ENCODE measurements around the gene DENND4C.
"Not testable (repeated sequence)": the region's sequence is repeated elsewhere in the genome, so short reads cannot be mapped to it uniquely, and the experiment has no call there.

Gene DENND4C

DNA sequence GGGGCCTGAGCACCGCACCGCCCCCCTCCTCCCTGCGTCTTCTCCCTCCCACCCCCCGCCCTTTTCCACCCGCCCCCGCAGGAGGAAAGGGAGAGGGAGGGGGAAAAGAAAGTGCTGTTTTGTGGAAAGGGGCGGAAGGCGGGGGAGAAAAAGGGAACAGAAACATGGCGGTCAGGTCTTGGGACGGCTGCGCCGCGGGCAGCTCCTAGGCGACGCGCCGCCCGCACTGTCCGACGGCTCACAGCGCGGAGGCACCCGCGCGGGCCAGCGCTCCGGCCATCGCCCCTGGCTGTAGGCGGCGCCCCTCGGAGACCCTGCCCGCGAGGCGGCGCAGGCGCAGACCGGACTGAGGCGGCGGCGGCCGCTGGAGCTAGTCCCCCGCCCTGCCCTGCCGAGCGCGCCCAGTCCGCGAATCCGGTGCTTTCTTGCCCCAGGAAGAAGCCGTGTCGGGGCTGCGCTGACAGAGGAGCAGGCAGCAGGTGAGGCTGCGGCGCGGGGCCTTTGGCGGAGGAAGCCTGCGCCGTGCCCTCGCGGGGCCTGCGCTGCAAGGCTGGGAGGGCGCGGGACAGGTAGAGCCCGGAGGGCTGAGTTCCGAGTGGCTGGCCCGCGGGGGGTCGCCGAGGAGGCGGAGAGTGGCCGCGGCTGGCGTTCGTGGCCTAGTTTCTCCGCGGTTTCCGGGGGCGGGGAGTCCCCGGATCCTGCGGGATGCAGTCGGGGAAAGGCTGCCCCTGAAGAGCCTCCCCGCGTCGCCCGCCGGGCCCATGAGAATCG is at the start of gene DENND4C:
Gene DENND4C (plus strand): TSS at position 339 of the 771 bp plus-strand sequence. CDS start 45,482 bp downstream, outside the sequence.
- intact Hi-C loops (cut with DNase I) = no loop called here
- DNase-seq = peak; percentile 59 to 93 (median 85)

- no peak for DNase-seq
These were observed 49.5 kb upstream of the DENND4C start for GRCh38 chr9:19180991-19181390.

DNA sequence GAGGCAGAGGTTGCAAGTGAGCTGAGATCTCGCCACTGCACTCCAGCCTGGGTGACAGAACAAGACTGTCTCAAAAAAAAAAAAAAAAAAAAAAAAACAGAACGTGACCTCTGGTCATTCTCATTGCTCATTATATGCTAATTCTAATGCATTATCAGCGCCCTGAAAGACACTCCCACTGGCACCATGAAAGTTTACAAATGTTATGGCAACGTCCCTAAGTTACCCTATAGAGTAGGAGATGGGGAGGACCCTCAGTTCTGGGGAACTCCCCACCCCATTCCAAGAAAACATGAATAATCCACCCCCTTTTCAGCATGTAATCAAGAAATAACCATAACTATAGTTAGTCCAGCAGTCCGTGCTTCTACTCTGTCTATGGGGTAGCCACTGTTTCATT is 48.9 kb upstream of the DENND4C start:
- intact Hi-C loops (cut with DNase I) = no loop called here
- DNase-seq = no peak

More at GRCh38 chr9:19180991-19181390, 49.5 kb upstream of the DENND4C start:
- intact Hi-C loops (cut with DNase I) = no loop called here

- intact Hi-C loops (cut with DNase I) = no loop called here
- peak in 34 of 42 donors; percentile 6 to 62 (median 26) for DNase-seq
These were observed 46.2 kb upstream of the DENND4C start for GRCh38 chr9:19184144-19184917.

- intact Hi-C loops (cut with DNase I) = no loop called here
- DNase-seq = no peak
These were observed 45.3 kb upstream of the DENND4C start for GRCh38 chr9:19185191-19185590.

- DNase-seq = no peak
- intact Hi-C loops (cut with DNase I) = no loop called here
These were observed 44.3 kb upstream of the DENND4C start for GRCh38 chr9:19186232-19186631.

DNA sequence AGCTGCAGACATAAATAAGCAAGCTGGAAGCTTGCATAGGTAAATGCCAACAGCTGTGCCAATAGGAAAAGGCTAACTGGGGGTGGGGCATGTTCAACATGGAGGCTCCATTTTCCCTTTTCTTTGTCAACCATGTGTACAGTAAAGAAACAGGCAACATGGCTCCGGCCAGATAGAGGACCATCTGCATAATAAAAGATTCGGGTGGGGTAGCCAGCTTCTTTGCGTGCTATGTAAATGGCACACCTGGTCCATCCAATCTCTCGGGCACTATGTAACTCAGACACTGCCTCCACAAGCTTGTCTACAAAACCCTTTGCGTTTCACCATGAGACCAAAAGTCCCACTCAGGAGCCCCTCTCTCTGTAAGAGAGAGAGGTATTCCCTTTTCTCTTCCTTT is 41.7 kb upstream of the DENND4C start:
- intact Hi-C loops (cut with DNase I) = no loop called here

DNA sequence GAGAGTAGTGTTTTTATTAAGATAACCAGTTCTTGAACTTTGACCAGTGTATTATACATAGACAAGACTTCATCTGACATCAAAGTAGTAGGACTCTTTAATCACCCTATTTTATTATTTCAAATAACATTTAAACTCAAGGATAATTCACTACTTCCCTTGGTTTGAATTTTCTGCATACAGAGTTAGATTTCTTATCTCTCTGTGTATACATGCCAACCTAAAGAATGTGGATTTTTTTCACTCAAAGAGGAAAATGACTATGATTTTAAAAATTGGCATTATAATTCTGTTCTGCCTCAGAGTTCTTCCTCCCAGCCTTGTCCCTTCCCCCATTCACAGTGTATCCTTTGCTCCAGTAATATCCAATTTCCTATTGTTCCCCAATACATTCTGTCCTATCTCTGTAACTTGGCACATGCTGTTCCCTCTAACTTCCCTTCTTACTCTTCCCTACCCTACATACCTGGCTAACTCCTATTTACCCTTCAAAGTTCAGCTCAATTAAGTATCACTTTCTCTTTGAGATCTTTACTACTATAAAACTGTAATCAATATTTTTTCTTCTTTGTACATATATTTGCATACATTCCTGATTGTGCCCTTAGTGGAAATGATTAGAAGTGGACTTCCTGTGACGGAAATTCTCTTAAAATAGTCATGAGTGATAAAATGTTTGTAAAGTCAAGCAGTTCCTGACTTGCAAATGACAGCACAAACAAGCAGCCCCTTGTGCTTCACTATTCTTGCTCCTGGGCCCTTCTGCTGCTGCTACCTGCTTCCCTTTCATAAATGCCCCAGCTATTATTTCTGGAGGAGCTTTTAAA is 38.1 kb upstream of the DENND4C start:
- no peak for DNase-seq
- intact Hi-C loops (cut with DNase I) = no loop called here

More for the DNA sequence above, 41.7 kb upstream of the DENND4C start:
- DNase-seq = no peak

DNA sequence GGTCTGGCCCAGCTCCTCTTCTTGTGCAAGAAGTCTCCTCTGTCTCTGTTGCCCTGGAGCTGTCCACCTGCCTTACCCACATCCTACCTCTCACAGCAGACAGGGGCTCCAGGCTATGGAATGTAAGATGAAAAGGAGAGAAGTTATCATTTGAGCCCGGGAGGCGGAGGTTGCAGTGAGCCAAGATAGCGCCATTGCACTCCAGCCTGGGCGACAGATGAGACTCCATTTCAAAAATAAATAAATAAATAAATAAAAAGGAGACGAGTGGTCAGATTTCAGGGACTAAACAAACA is 37.5 kb upstream of the DENND4C start:
- no peak for DNase-seq
- intact Hi-C loops (cut with DNase I) = no loop called here

DNA sequence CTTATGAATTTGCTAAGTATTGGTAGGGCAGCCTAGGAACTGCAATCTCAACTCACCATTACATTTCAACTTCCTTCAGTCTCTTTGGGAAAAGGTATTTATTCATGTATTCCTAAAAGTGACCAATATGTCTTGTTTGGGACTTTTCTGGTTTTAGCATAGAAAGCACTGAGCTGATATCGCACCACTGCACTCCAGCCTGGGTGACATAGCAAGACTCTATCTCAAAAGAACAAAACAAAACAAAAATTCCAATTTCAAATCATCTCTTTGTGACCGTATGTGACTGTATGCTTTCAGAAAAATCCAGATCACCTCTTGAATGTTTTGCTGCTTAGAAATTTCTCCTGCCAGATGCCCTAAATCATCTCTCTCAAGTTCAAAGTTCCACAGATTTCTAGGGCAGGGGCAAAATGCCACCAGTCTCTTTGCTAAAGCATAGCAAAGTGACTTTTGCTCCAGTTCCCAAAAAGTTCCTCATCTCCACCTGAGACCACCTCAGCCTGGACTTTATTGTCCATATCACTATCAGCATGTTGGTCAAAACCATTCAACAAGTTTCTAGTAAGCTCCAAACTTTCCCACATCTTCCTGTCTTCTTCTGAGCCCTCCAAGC is 37.0 kb upstream of the DENND4C start:
- intact Hi-C loops (cut with DNase I) = not testable (repeated sequence)

DNA sequence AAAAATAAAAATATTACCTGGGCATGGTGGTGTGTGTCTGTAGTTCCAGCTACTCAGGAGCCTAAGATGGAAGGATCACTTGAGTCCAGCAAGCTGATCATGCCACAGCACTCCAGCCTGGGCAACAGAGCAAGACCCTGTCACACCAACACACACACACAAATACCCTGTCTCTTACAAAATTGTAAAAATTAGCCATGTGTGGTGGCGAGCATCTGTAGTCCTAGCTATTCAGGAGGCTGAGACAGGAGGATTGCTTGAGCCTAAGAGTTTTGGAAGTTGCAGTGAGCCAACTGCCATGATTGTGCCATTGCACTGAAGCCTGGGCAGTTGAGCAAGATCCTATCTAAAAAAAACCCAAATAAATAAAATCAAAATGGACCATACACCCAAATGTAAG is 32.1 kb upstream of the DENND4C start:
- no peak for DNase-seq
- intact Hi-C loops (cut with DNase I) = no loop called here

More for the DNA sequence above, 37.0 kb upstream of the DENND4C start:
- not testable (repeated sequence) for DNase-seq

DNA sequence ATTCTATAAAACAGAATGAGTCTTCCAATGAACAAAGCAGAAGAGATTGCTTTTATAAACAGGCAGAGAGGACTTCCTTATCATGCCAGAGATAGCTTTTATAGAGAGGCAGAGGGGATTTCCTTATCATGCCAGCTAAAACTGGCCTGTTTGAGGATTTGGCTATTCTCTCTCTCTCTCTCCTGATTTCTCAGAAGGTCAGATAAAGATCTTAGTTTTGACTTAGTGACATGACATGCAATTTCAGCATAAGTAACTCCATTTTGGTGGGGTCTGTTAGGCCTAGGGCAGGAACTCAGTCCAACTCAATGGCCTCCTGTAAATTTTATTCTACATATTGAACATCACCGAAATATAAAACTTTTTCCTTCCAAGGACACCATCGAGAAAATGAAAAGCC is 31.5 kb upstream of the DENND4C start:
- DNase-seq = no peak
- intact Hi-C loops (cut with DNase I) = no loop called here

DNA sequence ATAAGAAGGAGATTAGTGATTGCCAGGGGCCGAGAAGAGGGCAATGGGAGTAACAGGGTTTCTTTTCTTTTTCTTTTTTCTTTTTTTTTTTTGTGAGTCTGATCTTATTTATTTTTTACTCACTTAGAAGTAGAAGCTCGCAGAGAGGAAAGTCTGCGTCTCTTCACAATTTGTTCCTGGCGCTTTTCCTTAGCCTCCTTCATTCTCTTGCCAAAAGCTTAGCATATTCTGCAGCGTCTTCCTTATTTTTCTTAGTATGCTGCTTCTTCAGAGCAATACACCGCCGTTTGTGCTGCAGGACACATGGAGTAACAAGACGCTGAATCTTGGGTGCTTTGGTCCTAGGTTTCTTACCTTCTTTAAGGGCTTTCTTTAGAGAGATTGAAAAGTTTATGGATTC is 30.3 kb upstream of the DENND4C start:
- intact Hi-C loops (cut with DNase I) = no loop called here
- DNase-seq = no peak

GRCh38 chr9:19201899-19202891 is 28.3 kb upstream of the DENND4C start:
- intact Hi-C loops (cut with DNase I) = no loop called here
- no peak for DNase-seq

GRCh38 chr9:19203058-19203457 is 27.4 kb upstream of the DENND4C start:
- no peak for DNase-seq
- intact Hi-C loops (cut with DNase I) = no loop called here

GRCh38 chr9:19208653-19209052 is 21.8 kb upstream of the DENND4C start:
- DNase-seq = no peak
- intact Hi-C loops (cut with DNase I) = no loop called here

DNA sequence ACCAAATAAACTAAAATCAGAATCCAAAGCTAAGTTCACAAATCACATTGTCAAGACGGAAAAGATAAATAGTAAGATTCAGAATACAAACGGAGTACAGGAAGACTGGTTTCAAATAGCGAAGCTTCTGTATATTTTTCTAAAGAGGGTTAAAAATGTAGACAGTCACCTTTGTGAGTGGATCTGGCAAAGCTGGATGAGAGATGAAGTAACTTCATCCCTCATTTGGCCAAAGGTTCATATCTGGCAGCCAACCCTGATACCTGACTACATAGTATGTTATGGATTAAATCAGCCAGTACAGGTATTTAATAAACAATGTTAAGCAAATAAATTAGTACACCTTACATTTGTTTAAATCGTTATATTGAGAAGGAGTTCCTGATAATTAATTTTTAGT is 21.3 kb upstream of the DENND4C start:
- intact Hi-C loops (cut with DNase I) = no loop called here
- DNase-seq = no peak

DNA sequence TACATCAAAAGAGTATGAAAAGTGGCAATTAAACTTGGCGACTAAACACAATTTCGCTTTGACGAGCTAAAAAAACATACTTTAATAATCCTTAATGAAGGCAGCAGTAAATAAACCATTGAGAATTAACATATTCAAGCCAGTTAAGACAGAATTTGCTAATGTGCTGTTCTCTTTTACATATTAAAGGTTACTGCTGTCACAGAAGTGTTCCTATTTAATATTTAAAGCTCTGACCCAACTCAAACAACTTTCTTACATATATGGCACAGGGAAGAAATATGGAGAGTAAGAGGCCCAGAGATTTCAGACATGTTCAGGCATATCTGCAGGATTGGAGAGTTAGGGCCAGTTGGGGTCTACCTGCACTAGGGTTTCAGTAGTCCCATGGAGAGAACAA is 16.7 kb upstream of the DENND4C start:
- DNase-seq = no peak

More for the DNA sequence above, 16.7 kb upstream of the DENND4C start:
- intact Hi-C loops (cut with DNase I) = no loop called here

All from head of caudate nucleus (tissue), 42 donors.